A204.1 (cell line): ENCODE data around the gene SCFD2.

Experiments used
- FAIRE-seq: peaks from 2 replicates; lab custom pipeline; 2012; peaks lifted over from hg19 to GRCh38; lab: Jason Lieb, UNC

The SCFD2 gene

DNA sequence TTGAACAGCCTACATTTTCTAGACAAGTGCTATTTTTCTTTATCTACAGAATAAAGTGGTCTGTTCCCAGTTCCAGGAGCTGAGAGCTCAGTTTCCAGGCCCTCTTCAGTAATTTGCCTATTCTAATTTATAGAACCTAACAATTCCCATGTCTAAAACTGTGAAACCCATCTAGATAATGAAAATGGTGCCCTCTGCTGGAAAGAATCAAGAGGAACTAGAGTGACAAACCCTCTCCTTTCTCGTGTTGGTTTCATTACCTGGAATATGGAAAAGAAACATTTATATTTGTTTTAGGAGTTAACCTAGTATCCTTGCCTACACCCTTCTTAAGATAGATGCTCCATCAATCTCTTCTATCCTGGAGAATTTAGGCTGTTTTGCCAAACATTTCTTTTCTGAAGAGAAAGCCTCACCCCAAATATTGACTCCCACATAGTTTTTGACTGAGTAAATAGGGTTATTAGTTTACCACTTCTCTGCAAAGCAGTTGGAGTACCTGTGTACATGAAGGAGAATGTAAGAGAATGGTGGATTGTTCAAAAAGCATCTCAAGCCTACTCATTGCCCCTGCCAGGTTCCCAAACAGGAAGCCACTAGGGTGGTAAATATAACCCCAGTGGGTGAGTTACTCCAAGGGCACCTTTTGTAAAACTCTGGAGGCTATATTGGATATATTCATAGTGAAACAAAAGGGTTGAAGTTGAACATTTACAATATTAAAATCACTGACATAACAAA lies 382.1 kb downstream of the SCFD2 start:
- FAIRE-seq, result peak; percentile 95

- no peak for FAIRE-seq
Measured at GRCh38 chr4:52982946-52983340, 382.9 kb downstream of the SCFD2 start.

DNA sequence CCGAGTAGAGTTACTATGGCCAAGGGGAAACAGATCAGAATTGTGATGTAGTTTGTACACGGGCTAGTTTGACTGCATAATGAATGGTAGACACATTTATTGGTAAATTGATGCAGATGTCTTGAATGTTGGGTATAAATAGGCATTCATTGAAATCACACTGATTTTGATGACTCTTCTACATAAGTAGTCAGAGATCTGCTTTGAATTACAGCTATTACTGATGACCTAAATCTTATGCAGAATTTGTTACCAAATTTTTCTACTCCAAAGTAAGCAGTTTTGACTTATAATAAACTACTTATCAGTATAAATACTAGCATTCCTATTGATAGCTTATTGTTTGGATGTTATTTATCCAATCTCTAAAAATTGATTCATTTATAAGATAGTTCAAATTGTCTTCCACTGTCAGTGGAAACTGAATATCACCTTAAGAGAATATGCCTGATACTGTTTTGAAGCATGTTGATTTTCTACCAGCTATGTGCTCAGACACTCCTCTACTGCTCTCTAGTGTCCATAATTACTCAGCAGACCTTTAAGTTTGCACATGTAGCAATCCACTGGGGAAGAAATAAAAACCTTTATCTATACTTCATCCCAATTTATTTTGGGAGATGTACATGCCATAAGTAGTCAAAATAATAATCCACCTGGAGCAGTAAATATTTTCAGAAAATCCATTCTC lies 383.5 kb downstream of the SCFD2 start:
- FAIRE-seq, result peak; percentile 87

DNA sequence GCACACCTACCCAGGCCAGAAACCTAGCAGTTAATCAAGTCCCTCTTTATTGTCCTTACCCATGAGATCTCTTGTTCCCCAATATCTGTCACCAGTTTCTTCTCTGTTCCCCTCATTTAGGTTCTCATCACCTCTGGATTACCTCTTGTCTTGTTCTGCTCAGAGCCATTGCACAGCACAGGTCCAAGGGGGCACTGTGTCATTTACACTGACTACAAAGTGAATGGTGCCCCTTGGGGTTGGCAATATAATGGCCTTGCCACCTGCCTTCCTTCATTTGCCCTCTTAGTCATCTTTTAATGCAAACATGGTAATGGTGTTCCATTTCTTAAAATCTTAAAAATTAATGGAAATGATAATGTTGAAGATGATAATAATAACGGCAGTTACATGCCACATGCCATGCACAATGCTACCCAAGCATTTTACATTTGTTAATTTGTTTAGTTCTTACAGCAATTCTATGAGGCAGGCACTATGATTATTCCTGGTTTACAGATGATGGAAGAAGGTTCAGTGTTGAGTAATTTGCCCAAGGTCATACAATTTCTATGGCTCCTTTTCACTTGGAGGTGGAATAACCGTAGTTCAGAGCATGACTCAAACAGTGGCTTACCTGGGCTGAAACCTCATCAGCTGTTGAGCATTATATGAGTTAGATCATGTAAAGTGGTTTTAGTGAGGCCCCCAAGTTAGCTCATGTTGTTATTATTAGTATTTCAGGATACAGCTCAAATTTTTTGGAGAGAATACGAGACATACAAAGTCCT lies 385.9 kb downstream of the SCFD2 start:
- no peak for FAIRE-seq

DNA sequence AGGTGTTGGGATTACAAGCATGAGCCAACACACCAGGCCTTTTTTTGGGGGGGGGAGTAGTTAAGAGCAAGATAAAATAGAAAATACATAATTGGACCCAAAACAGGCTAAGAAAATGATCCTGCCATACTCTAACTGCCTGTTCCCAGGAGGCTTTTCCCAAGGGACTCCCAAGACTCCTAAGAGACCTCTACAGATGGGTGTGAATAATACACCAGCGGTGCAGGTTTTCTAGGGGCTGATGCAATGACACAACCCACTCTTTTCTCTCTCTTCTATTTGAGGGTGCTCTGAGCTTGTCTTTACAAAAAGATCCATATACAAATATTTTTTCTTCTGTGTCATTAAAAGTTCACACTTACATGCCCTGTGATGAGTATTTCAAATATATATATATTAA lies 386.8 kb downstream of the SCFD2 start:
- FAIRE-seq, result no peak

DNA sequence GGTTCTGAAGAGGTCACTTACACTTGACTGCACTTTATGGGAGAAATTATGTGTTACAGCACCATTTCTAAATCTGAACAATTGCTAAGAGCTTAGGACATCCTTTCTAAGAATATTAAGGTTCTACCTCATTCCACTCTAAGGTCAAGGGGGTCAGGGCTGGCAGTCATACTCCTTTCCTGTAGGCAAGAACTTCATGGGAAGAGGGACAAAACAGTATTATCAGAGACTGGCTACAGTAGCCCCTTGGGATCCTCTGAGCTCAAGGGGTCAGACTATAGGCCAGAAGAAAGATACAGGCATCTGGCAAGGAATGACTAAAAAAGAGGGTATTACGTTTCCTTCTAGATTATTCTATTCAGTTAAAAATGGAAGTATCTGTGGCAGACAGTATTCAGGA lies 388.6 kb downstream of the SCFD2 start:
- FAIRE-seq, result no peak

GRCh38 chr4:52976523-52977230 lies 389.2 kb downstream of the SCFD2 start:
- no peak for FAIRE-seq

- FAIRE-seq, result no peak
Measured at GRCh38 chr4:52968691-52969090, 397.2 kb downstream of the SCFD2 start.

- no peak for FAIRE-seq
Measured at GRCh38 chr4:52968241-52968640, 397.6 kb downstream of the SCFD2 start.

- FAIRE-seq, result no peak
Measured at GRCh38 chr4:52966781-52967180, 399.1 kb downstream of the SCFD2 start.

- FAIRE-seq, result no peak
Measured at GRCh38 chr4:52966172-52966571, 399.7 kb downstream of the SCFD2 start.

GRCh38 chr4:52964561-52965101 lies 401.2 kb downstream of the SCFD2 start:
- no peak for FAIRE-seq

- FAIRE-seq, result no peak
Measured at GRCh38 chr4:52964011-52964410, 401.9 kb downstream of the SCFD2 start.

DNA sequence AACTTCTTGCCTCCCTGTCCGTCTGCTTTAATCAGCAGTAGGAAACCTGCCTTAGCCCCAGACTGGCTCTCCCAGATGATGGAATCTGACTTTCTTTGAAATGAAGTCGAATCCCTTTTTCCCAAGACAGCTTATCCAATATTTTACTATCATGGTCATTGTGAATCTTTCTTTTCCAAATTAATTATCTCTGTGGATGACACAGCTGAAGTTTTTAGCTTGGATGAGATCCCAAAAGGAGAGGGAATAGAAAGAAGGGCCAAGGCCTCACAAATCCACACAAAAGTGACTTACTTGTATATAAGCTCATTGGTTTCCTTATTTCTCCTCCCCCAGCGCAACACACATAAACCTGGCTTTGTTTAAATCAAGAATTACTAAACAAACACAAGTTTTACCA lies 403.1 kb downstream of the SCFD2 start:
- no peak for FAIRE-seq

- FAIRE-seq, result no peak
Measured at GRCh38 chr4:52961666-52962412, 404.0 kb downstream of the SCFD2 start.

DNA sequence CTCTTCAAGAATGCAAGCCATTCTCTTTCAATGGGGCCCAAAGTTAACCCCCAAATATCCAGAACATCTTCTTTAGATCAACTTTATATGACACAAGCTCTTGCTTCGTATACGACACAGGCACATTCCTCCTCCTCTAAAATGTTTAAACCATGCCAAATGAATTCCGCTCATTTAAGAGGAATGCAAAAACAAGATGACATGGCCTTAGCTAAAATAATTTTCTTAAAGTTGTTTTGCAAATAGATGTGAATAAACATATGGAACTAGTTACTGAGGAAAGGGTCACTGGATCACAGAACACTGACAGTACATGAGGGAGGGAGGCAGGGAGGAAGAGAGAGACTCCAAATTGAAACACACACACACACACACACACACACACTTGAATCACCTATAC lies 406.3 kb downstream of the SCFD2 start:
- no peak for FAIRE-seq

- FAIRE-seq, result no peak
Measured at GRCh38 chr4:52957835-52958631, 407.8 kb downstream of the SCFD2 start.

GRCh38 chr4:52957220-52957686 lies 408.6 kb downstream of the SCFD2 start:
- no peak for FAIRE-seq

GRCh38 chr4:52956691-52957090 lies 409.2 kb downstream of the SCFD2 start:
- FAIRE-seq, result no peak

- FAIRE-seq, result no peak
Measured at GRCh38 chr4:52954560-52955170, 411.2 kb downstream of the SCFD2 start.
